HG03378 (cell line): ENCODE results near the gene SMNDC1.
"Not testable (repeated sequence)": the region's sequence is repeated elsewhere in the genome, so short reads cannot be mapped to it uniquely, and the experiment has no call there.

Experiments used
- ATAC-seq: cut with Tn5 transposase; IDR thresholded peaks from one replicate; pipeline ENCODE4 v1.9.1; 2021; ENCODE audit warnings: mild to moderate bottlenecking, moderate library complexity; ENCODE audit not compliant: unreplicated experiment

The SMNDC1 gene

GRCh38 chr10:110258542-110258941, 46.2 kb downstream of the SMNDC1 start:
- ATAC-seq = no peak

- no peak for ATAC-seq
These were observed 50.3 kb downstream of the SMNDC1 start for GRCh38 chr10:110254467-110254866.

- no peak for ATAC-seq
These were observed 52.6 kb downstream of the SMNDC1 start for GRCh38 chr10:110252151-110252550.

- ATAC-seq = peak; percentile 86
These were observed 53.3 kb downstream of the SMNDC1 start for GRCh38 chr10:110251392-110251791.

GRCh38 chr10:110249489-110249888, 55.2 kb downstream of the SMNDC1 start:
- ATAC-seq = peak; percentile 80

GRCh38 chr10:110247833-110248232, 56.9 kb downstream of the SMNDC1 start:
- not testable (repeated sequence) for ATAC-seq

GRCh38 chr10:110244550-110244949, 60.2 kb downstream of the SMNDC1 start:
- ATAC-seq = no peak

- ATAC-seq = no peak
These were observed 62.2 kb downstream of the SMNDC1 start for GRCh38 chr10:110242511-110242910.

GRCh38 chr10:110241841-110242240, 62.9 kb downstream of the SMNDC1 start:
- ATAC-seq = peak; percentile 31

- ATAC-seq = peak; percentile 55
These were observed 63.3 kb downstream of the SMNDC1 start for GRCh38 chr10:110241407-110241806.
